ENCODE results near the gene MACROD2. TPM values are rescaled to one million over a fixed set of nuclear protein-coding genes. Genes with fewer than 3 reads are reported as not detected.

MACROD2 gene
- total and polyA plus RNA-seq, 2 experiments from 2014 or later, result 2.8 to 4.3 TPM

- Histone ChIP-seq H3K4me2 (peak overlapping the region; percentile 17; the same call in 1 of the 2 replicates), H3K27ac (ENCODE audit: low read depth) (peak overlapping the region; percentile 70), H2AFZ (no peak overlapping the region), H3K4me3 (no peak overlapping the region), H3K4me1 (ENCODE audit: insufficient read depth) (peaks cover 21% of the 10 kb centered on the region), H3F3A (replicated peaks; ENCODE audit: low read depth) (no peaks in the 10 kb centered on the region), H3K36me3 (ENCODE audit: insufficient read depth) (no peaks in the 10 kb centered on the region), H3K79me2 (replicated peaks; ENCODE audit: insufficient read depth) (no peaks in the 10 kb centered on the region), H3K27me3 (ENCODE audit: insufficient read depth) (no peaks in the 10 kb centered on the region), H3K9me2 (ENCODE audit: insufficient read depth) (peaks cover 4% of the 10 kb centered on the region; the same call in 1 of the 2 replicates), H4K20me1 (replicated peaks; ENCODE audit: insufficient read depth) (no peaks in the 10 kb centered on the region)
- Mint-ChIP-seq H3K27me3 (ENCODE audit: insufficient read depth, low read depth, poor library complexity) (peaks cover 2% of the 10 kb centered on the region), H3K4me1 (peaks cover 34% of the 10 kb centered on the region), H3K9me3 (no peaks in the 10 kb centered on the region), H3K4me3 (no peak overlapping the region), H3K36me3 (ENCODE audit: low read depth) (no peaks in the 10 kb centered on the region; the same call in 2 of the 3 replicates), H3K27ac (peak overlapping the region; percentile 94; the same call in 1 of the 2 replicates)
- no peak for DNase-seq (ENCODE audit: low spot score)
- TF ChIP-seq JUNB (IDR thresholded peaks at IDR 0.05; ENCODE audit: unreplicated experiment) (no peak), ZNF331 (CRISPR knock-in tag; IDR thresholded peaks at IDR 0.05; ENCODE audit: low read depth) (no peak), ZNF462 (CRISPR knock-in tag; IDR thresholded peaks at IDR 0.05) (no peak), ZNF114 (CRISPR knock-in tag; IDR thresholded peaks at IDR 0.05) (no peak), EZH2 (IDR thresholded peaks at IDR 0.05; ENCODE audit: low read depth, unreplicated experiment) (no peak), ETS1 (IDR thresholded peaks at IDR 0.05) (no peak), CTCF (conservative IDR thresholded peaks at IDR 0.05; ENCODE audit: low read depth in 2 of 2) (no peak), POLR2AphosphoS5 (IDR thresholded peaks at IDR 0.05; ENCODE audit: low read depth) (no peak), NANOG (IDR thresholded peaks at IDR 0.05; ENCODE audit: borderline replicate concordance) (no peak), CREB1 (CRISPR knock-in tag; IDR thresholded peaks at IDR 0.05; ENCODE audit: low read depth) (no peak), STAT1 (IDR thresholded peaks at IDR 0.05; ENCODE audit: unreplicated experiment) (no peak)
- TF ChIP-seq, protein P1, sequence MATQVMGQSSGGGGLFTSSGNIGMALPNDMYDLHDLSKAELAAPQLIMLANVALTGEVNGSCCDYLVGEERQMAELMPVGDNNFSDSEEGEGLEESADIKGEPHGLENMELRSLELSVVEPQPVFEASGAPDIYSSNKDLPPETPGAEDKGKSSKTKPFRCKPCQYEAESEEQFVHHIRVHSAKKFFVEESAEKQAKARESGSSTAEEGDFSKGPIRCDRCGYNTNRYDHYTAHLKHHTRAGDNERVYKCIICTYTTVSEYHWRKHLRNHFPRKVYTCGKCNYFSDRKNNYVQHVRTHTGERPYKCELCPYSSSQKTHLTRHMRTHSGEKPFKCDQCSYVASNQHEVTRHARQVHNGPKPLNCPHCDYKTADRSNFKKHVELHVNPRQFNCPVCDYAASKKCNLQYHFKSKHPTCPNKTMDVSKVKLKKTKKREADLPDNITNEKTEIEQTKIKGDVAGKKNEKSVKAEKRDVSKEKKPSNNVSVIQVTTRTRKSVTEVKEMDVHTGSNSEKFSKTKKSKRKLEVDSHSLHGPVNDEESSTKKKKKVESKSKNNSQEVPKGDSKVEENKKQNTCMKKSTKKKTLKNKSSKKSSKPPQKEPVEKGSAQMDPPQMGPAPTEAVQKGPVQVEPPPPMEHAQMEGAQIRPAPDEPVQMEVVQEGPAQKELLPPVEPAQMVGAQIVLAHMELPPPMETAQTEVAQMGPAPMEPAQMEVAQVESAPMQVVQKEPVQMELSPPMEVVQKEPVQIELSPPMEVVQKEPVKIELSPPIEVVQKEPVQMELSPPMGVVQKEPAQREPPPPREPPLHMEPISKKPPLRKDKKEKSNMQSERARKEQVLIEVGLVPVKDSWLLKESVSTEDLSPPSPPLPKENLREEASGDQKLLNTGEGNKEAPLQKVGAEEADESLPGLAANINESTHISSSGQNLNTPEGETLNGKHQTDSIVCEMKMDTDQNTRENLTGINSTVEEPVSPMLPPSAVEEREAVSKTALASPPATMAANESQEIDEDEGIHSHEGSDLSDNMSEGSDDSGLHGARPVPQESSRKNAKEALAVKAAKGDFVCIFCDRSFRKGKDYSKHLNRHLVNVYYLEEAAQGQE (IDR thresholded peaks at IDR 0.05; ENCODE audit: unreplicated experiment), result no peak
- no peak for ATAC-seq
Measured at GRCh38 chr20:15627089-15627488, 1631.8 kb downstream of the MACROD2 start.

All from GM23338 (cell line).